Uterus (tissue), 4 donors: ENCODE results near the gene RETREG3. TPM values are rescaled to one million over a fixed set of nuclear protein-coding genes. Genes with fewer than 3 reads are reported as not detected.
"Not testable (repeated sequence)": the region's sequence is repeated elsewhere in the genome, so short reads cannot be mapped to it uniquely, and the experiment has no call there.

Source experiments
- DNase-seq, 2 donors: peaks; one replicate each; pipeline ENCODE4 v3.0.0-alpha.2; 2019 to 2020
- H3K27ac ChIP-seq, 2 donors: fragments of 200-600 bp; sonication (generic); 1 replicate in 1 of 2; 2 replicates in 1 of 2; pipeline ENCODE4 v1.5.1; 2016 to 2018
- H3K27me3 ChIP-seq, 2 donors: fragments of 200-600 bp; sonication (generic); one replicate each; pipeline ENCODE4 v1.5.1; 2018 to 2019; ENCODE audit warnings: control low read depth in 1 of 2
- H3K36me3 ChIP-seq, 2 donors: fragments of 200-600 bp; sonication (generic); one replicate each; pipeline ENCODE4 v1.5.1; 2019; ENCODE audit warnings: control low read depth in 1 of 2
- H3K4me1 ChIP-seq, 2 donors: fragments of 200-600 bp; sonication (generic); one replicate each; pipeline ENCODE4 v1.5.1; 2018 to 2019; ENCODE audit warnings: control low read depth in 1 of 2
- H3K4me3 ChIP-seq, 2 donors: fragments of 200-600 bp; sonication (generic); 1 replicate in 1 of 2; 2 replicates in 1 of 2; pipeline ENCODE4 v1.5.1; 2018 to 2019; ENCODE audit warnings: mild to moderate bottlenecking in 1 of 2
- H3K9me3 ChIP-seq, 2 donors: fragments of 200-600 bp; sonication (generic); one replicate each; pipeline ENCODE4 v1.5.1; 2019; ENCODE audit warnings: control low read depth in 1 of 2
- CTCF ChIP-seq, 4 experiments: fragments of 200-600 bp in 2 of 4; fragments of 450-650 bp in 2 of 4; sonication (generic) in 2 of 4; IDR thresholded peaks; one replicate each; pipeline ENCODE4 v1.5.1; 2016 to 2019; ENCODE audit warnings: antibody characterized with exemption in 4 of 4, mild to moderate bottlenecking in 2 of 4, moderate library complexity in 1 of 4
- POLR2A ChIP-seq, 2 donors: fragments of 450-650 bp; IDR thresholded peaks; one replicate each; pipeline ENCODE4 v1.6.1; 2016; ENCODE audit warnings: antibody characterized with exemption in 2 of 2, mild to moderate bottlenecking in 1 of 2, moderate library complexity in 1 of 2
- intact Hi-C: fragments of 100-400 bp; cut with DNase I; formaldehyde crosslinking; loops from one replicate; pipeline ENCODE4 v1.15.1; 2023; ENCODE audit warnings: low total_unique reads
- total RNA-seq, 4 donors: library from RNA; depleted of rRNA in 3 of 4; stranded (reverse); fragments of >200 nt in 3 of 4; gene quantifications; one replicate each; pipeline versions ENCODE4 v1.1.0 to v1.2.4, GENCODE V29; 2014 to 2023
- donor health status: DM: yes; HTN: yes; CAD: no.

RETREG3 gene
- total RNA-seq, 4 donors from 2014 or later, result 12.6 to 72.7 (median 46.3) TPM

DNA sequence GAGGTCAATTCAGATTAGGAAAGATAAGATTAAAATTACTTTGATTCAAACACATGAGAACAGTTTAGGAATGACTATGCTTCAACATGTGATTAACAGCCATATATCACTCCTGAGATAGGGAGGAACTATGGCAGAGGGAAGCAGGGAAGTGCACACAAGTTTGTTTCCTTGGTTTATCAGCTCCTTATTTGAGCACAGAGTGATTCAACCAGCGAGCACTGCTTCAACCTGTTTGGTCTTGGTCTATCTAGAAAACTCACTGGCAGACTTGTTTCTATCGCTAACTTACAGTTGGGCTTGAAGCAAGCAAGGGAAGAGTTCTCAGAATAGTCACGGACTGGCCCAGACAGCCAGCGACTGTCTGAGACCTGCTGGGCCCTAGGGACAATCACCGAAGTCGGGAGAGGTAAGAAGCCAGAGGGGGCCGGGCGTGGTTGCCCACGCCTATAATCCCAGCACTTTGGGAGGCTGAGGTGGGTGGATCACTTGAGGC is 23.8 kb upstream of the RETREG3 start:
- H3K9me3 ChIP-seq, result no peaks in the 10 kb centered on the region
- H3K27me3 ChIP-seq, result no peaks in the 10 kb centered on the region
- intact Hi-C loops, result no loop called here
- H3K27ac ChIP-seq, result no peak overlapping the region
- no peaks in the 10 kb centered on the region for H3K4me1 ChIP-seq
- DNase-seq, result no peak
- H3K36me3 ChIP-seq, result no peaks in the 10 kb centered on the region
- no peak overlapping the region for H3K4me3 ChIP-seq
- TF ChIP-seq POLR2A (IDR thresholded peaks at IDR 0.05) (no peak), CTCF (IDR thresholded peaks at IDR 0.05) (no peak)

GRCh38 chr17:42629411-42630009 is 20.3 kb upstream of the RETREG3 start:
- Histone ChIP-seq H3K27me3 (no peaks in the 10 kb centered on the region), H3K4me3 (no peak overlapping the region), H3K36me3 (no peaks in the 10 kb centered on the region), H3K4me1 (no peaks in the 10 kb centered on the region), H3K9me3 (no peaks in the 10 kb centered on the region), H3K27ac (no peak overlapping the region)
- DNase-seq, result no peak
- TF ChIP-seq CTCF (IDR thresholded peaks at IDR 0.05), result no peak
- no peak for TF ChIP-seq POLR2A (IDR thresholded peaks at IDR 0.05)
- intact Hi-C loops, result no loop called here

DNA sequence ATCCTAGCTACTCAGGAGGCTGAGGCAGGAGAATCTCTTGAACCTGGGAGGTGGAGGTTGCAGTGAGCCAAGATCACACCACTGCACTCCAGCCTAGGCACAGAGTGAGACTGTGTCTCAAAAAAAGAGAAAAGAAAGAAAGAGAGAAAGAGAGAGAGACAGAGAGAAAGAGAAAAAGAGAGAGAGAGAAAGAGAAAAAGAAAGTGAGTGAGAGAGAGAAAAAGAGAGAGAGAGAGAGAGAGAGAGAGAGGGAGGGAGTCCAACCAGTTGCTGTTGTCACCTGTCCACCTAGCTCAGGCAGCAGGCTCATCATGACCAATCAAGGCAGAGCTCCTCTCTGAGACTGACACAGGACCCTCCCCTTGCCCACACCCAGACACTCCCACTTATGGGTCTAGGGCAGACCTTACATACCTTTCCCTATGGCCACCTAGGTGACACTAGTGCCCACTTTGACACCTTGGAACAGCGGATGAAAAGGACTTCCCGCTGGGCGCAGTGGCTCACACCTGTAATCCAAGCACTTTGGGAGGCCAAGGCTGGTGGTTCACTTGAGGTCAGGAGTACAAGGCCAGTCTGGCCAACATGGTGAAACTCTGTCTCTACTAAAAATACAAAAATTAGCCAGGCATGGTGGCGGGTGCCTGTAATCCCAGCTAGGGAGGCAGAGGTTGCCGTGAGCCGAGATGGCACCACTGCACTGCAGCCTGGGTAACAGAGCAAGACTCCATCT is 18.0 kb upstream of the RETREG3 start:
- H3K36me3 ChIP-seq, H3K27ac ChIP-seq, H3K4me1 ChIP-seq, intact Hi-C loops, H3K4me3 ChIP-seq, DNase-seq, H3K9me3 ChIP-seq, H3K27me3 ChIP-seq: not testable (repeated sequence)

- Histone ChIP-seq H3K27ac (no peak overlapping the region), H3K27me3 (no peaks in the 10 kb centered on the region), H3K4me1 (no peaks in the 10 kb centered on the region), H3K9me3 (no peaks in the 10 kb centered on the region), H3K4me3 (no peak overlapping the region), H3K36me3 (no peaks in the 10 kb centered on the region)
- no peak for TF ChIP-seq CTCF (IDR thresholded peaks at IDR 0.05)
- no peak for TF ChIP-seq POLR2A (IDR thresholded peaks at IDR 0.05)
- DNase-seq, result no peak
- intact Hi-C loops, result no loop called here
Observed at GRCh38 chr17:42623732-42624596, 14.8 kb upstream of the RETREG3 start.

- no peak overlapping the region for H3K27ac ChIP-seq
- no peak for DNase-seq
- no peak for TF ChIP-seq POLR2A (IDR thresholded peaks at IDR 0.05)
- TF ChIP-seq CTCF (IDR thresholded peaks at IDR 0.05), result no peak
- H3K36me3 ChIP-seq, result no peaks in the 10 kb centered on the region
- intact Hi-C loops, result no loop called here
- H3K4me3 ChIP-seq, result no peak overlapping the region
- no peaks in the 10 kb centered on the region for H3K4me1 ChIP-seq
- no peaks in the 10 kb centered on the region for H3K27me3 ChIP-seq
- no peaks in the 10 kb centered on the region for H3K9me3 ChIP-seq
Observed at GRCh38 chr17:42623271-42623670, 14.1 kb upstream of the RETREG3 start.

DNA sequence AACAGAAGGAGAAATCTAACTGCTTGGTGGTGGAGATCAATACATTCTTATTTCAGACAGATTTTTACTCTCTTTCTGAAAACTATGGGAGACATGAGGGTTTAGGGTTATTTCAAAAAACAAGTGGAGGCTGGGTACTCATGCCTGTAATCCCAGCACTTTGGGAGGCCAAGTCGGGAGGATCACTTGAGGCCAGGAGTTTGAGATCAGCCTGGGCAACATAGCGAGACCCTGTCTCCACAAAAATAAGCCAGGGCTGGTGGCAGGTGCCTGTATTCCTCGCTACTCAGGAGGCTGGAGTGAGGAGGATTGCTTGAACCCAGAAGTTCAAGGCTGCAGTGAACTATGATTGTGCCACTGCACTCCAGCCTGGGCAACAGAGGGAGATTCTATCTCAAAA is 12.8 kb upstream of the RETREG3 start:
- H3K27me3 ChIP-seq, H3K36me3 ChIP-seq, H3K27ac ChIP-seq, intact Hi-C loops, DNase-seq, H3K9me3 ChIP-seq, H3K4me1 ChIP-seq, H3K4me3 ChIP-seq: not testable (repeated sequence)
